Endothelial cell (in vitro differentiated cells): ENCODE data around the gene WASHC2C. TPM values are rescaled to one million over a fixed set of nuclear protein-coding genes. Genes with fewer than 3 reads are reported as not detected.
"Not testable (repeated sequence)": the region's sequence is repeated elsewhere in the genome, so short reads cannot be mapped to it uniquely, and the experiment has no call there.

Experiments
- DNase-seq: peaks from one replicate; pipeline ENCODE4 v3.0.0; 2021; ENCODE audit warnings: low spot score
- H3K27ac Mint-ChIP-seq: one replicate; pipeline ENCODE4 v1.8.0; 2021; ENCODE audit warnings: mixed read lengths, inconsistent platforms; ENCODE audit not compliant: unreplicated experiment
- H3K27me3 Mint-ChIP-seq: one replicate; pipeline ENCODE4 v1.8.0; 2021; ENCODE audit warnings: mild to moderate bottlenecking, moderate library complexity, mixed read lengths, inconsistent platforms; ENCODE audit not compliant: unreplicated experiment
- H3K36me3 Mint-ChIP-seq: one replicate; pipeline ENCODE4 v1.8.0; 2021; ENCODE audit warnings: mild to moderate bottlenecking, low read depth, mixed read lengths, inconsistent platforms; ENCODE audit not compliant: unreplicated experiment
- H3K4me1 Mint-ChIP-seq: one replicate; pipeline ENCODE4 v1.8.0; 2021; ENCODE audit warnings: mild to moderate bottlenecking, mixed read lengths, inconsistent platforms; ENCODE audit not compliant: unreplicated experiment
- H3K4me3 Mint-ChIP-seq: one replicate; pipeline ENCODE4 v1.8.0; 2021; ENCODE audit warnings: mild to moderate bottlenecking, mixed read lengths, inconsistent platforms; ENCODE audit not compliant: unreplicated experiment
- H3K9me3 Mint-ChIP-seq: one replicate; pipeline ENCODE4 v1.8.0; 2021; ENCODE audit warnings: mixed read lengths, inconsistent platforms; ENCODE audit not compliant: unreplicated experiment
- total RNA-seq: library from RNA; stranded (reverse); fragmentation: NEBNext Ultra II Directional; extraction: Animal tissue kit (Norgen Biotek cat#: 25700); gene quantifications from one replicate; pipeline ENCODE4 v1.2.1, GENCODE V29; 2021; ENCODE audit not compliant: unreplicated experiment
- TF ChIP-seq, protein P1 (sequence below): fragments of 200-600 bp; sonication (generic); IDR thresholded peaks from one replicate; pipeline ENCODE4 v1.5.0; 2021; ENCODE audit warnings: antibody characterized with exemption; ENCODE audit not compliant: unreplicated experiment

WASHC2C gene
- total RNA-seq, 1 donor from 2014 or later, result 95.2 TPM

DNA sequence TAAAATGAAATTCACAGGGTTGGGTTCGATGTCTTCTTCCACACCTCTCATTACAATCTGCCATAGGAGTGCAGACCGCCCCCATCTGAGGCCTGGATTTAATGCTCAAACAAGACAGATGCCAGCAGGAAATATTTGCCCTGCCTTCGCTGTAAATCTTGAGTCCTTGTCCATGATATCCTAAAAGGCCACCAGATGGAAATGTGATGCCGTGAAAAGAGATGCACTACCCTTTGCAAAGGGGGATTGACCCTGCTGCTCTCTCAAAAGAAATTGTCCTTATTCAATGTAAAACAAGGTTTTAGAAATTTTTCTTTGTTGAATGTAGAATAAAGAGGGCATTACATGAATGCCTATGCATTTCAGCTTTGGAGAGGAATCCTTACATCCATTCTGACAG is 82.8 kb downstream of the WASHC2C start:
- Mint-ChIP-seq H3K9me3 (no peaks in the 10 kb centered on the region), H3K27ac (no peak overlapping the region), H3K27me3 (peaks cover 4% of the 10 kb centered on the region), H3K4me1 (peaks cover 12% of the 10 kb centered on the region), H3K36me3 (no peaks in the 10 kb centered on the region), H3K4me3 (no peak overlapping the region)
- DNase-seq, result no peak
- TF ChIP-seq, protein P1, sequence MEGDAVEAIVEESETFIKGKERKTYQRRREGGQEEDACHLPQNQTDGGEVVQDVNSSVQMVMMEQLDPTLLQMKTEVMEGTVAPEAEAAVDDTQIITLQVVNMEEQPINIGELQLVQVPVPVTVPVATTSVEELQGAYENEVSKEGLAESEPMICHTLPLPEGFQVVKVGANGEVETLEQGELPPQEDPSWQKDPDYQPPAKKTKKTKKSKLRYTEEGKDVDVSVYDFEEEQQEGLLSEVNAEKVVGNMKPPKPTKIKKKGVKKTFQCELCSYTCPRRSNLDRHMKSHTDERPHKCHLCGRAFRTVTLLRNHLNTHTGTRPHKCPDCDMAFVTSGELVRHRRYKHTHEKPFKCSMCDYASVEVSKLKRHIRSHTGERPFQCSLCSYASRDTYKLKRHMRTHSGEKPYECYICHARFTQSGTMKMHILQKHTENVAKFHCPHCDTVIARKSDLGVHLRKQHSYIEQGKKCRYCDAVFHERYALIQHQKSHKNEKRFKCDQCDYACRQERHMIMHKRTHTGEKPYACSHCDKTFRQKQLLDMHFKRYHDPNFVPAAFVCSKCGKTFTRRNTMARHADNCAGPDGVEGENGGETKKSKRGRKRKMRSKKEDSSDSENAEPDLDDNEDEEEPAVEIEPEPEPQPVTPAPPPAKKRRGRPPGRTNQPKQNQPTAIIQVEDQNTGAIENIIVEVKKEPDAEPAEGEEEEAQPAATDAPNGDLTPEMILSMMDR, result no peak

DNA sequence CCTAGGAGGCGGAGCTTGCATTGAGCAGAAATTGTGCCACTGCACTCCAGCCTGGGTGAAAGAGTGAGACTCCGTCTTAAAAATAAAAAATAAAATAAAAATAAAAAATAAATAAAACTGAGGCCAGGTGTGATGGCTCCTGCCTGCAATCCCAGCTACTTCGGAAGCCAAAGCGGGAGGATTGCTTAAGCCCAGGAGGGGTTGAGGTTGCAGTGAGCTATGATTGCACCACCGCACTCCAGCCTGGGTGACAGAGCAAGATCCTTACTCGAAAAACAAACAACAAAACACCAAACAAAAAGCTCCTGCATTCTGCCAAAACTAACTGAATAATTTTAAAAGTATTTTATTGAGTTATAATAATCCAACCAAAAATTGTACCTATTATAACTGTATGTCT is 84.0 kb downstream of the WASHC2C start:
- DNase-seq, result no peak
- TF ChIP-seq, protein P1, result no peak
- H3K4me1 Mint-ChIP-seq, result peaks cover 12% of the 10 kb centered on the region
- no peaks in the 10 kb centered on the region for H3K9me3 Mint-ChIP-seq
- H3K27ac Mint-ChIP-seq, result no peak overlapping the region
- no peaks in the 10 kb centered on the region for H3K36me3 Mint-ChIP-seq
- peaks cover under 1% of the 10 kb centered on the region for H3K27me3 Mint-ChIP-seq
- no peak overlapping the region for H3K4me3 Mint-ChIP-seq

DNA sequence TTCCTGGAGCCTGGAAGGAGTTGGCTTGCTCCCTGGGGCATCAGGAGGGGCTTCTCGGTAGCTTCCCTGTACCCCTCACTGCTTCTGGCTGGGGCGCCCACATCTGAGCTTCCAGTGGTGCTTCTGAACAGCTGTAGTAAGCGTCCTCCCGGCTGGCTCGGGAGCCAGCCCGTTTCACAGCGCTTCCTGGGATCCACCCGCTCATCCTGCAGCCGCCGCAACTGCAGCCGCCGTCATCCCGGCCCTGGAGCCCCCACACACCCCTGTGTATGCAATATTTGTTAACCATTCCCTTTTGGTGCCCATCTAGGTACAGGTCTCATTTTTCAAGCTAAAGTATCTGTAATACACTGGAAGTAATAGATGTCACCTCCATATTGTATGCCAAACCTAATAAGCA is 85.9 kb downstream of the WASHC2C start:
- not testable (repeated sequence) for H3K4me3 Mint-ChIP-seq, H3K4me1 Mint-ChIP-seq, H3K27ac Mint-ChIP-seq

DNA sequence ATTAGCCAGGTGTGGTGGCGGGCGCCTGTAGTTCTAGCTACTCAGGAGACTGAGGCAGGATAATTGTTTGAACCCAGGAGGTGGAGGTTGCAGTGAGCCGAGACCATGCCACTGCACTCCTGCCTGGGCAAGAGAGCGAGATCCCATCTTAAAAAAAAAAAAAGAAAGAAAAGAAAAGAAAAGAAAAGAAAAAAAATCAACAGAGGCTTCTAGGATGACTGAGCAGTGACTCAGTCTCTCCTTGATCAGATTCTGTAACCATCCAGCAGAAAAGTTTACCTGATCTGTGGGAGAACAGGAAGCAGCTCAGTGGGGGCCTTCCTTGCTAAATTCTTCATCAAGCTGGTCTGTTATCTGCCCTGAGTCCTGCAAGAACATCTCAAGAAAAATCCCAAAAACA is 87.1 kb downstream of the WASHC2C start:
- H3K27me3 Mint-ChIP-seq, result peaks cover 10% of the 10 kb centered on the region
- DNase-seq, H3K36me3 Mint-ChIP-seq, H3K27ac Mint-ChIP-seq, H3K4me1 Mint-ChIP-seq, H3K9me3 Mint-ChIP-seq, H3K4me3 Mint-ChIP-seq: not testable (repeated sequence)

More for the DNA sequence above, 85.9 kb downstream of the WASHC2C start:
- H3K9me3 Mint-ChIP-seq, H3K27me3 Mint-ChIP-seq, DNase-seq, H3K36me3 Mint-ChIP-seq: not testable (repeated sequence)

DNA sequence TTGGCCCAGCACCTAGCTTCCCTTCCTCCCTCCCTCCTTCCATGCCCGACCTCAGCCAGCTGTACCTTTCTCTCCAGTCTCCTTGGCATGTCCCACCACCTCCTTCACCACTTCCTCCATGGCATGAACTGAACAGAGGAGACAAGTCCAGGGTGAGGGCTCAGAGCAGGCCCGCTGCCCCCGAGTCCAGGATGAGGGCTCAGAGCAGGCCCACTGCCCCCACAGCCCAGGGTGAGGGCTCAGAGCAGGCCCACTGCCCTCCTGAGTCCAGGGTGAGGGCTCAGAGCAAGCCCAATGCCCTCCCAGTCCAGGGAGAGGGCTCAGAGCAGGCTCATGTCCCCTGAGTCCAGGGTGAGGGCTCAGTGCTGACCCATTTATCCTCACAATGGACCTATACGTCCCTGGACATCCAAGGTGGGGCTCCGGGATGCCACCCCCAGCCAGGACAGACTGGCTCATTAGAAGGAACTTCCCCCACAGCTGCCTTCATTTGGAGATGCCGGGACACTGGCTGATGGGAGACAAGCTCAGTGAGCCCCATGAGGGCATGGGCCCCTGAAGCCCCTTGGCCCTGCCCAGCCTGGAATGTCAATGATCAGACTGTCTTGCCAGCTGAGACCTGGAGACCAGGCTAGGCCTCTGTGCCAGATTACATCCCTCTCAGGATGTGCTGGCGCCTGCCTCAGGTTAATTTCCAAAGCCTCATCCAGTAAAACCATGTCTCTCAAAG is 90.2 kb downstream of the WASHC2C start:
- H3K27me3 Mint-ChIP-seq, result peaks cover 12% of the 10 kb centered on the region
- peaks cover 4% of the 10 kb centered on the region for H3K9me3 Mint-ChIP-seq
- H3K4me1 Mint-ChIP-seq, result peaks cover 10% of the 10 kb centered on the region
- H3K4me3 Mint-ChIP-seq, result no peak overlapping the region
- DNase-seq, result no peak
- peaks cover 7% of the 10 kb centered on the region for H3K36me3 Mint-ChIP-seq
- TF ChIP-seq, protein P1, result no peak
- no peak overlapping the region for H3K27ac Mint-ChIP-seq

DNA sequence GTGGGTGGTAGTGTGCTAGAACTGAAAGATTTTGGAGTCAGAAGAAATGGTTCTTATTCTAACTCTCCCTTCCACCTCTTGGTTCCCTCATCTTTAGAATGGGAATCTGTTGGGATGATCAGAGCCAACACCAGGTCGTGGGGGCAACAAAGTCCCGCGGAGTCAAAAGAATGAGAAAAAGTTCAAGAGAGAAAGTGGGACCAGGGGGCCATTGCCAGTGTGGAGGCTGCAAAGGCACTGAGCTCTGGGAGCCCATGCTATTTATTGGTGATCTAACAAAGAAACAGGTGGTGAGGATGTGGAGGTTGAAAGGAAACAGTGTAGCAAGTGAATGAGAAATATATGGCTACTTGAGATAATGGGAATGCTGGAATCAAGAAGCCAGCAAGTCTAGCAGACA is 90.8 kb downstream of the WASHC2C start:
- peaks cover 12% of the 10 kb centered on the region for H3K27me3 Mint-ChIP-seq
- no peak for DNase-seq
- TF ChIP-seq, protein P1, result no peak
- H3K27ac Mint-ChIP-seq, result no peak overlapping the region
- H3K4me3 Mint-ChIP-seq, result no peak overlapping the region
- H3K9me3 Mint-ChIP-seq, result peaks cover 4% of the 10 kb centered on the region
- H3K4me1 Mint-ChIP-seq, result peaks cover 10% of the 10 kb centered on the region
- peaks cover 7% of the 10 kb centered on the region for H3K36me3 Mint-ChIP-seq
